Caco-2 (cell line): ENCODE results near the gene MYBBP1A. TPM values are rescaled to one million over a fixed set of nuclear protein-coding genes. Genes with fewer than 3 reads are reported as not detected.
A peak's percentile ranks its signal among the peaks of the same experiment; 100 is the strongest.

Source experiments
- BruUV-seq: library from RNA; stranded (reverse); fragments of 400-500 nt; replicated peaks from 2 replicates; lab custom pipeline; 2021; lab: Mats Ljungman, UMichigan
- CTCF ChIA-PET: fragments of 300-600 bp; sonication (Branson Sonifier 250); formaldehyde crosslinking; loops from one replicate; lab custom pipeline; 2022; ENCODE audit warnings: antibody characterized with exemption; lab: Charles Lee
- POLR2A ChIA-PET: fragments of 300-600 bp; sonication (Branson Sonifier 250); formaldehyde crosslinking; loops from one replicate; lab custom pipeline; 2022; ENCODE audit warnings: antibody characterized with exemption; lab: Charles Lee
- DNase-seq, 2 experiments: peaks; one replicate each; pipeline versions ENCODE4 v3.0.0 to v3.0.0-alpha.2; 2020 to 2022
- H3K27me3 ChIP-seq: replicated peaks from 2 replicates; pipeline ENCODE4 v1.6.0; 2011; ENCODE audit warnings: low read length; ENCODE audit not compliant: control insufficient read depth, insufficient read depth
- H3K36me3 ChIP-seq: 2 replicates; pipeline ENCODE4 v1.5.1; 2011; ENCODE audit warnings: low read length; ENCODE audit not compliant: control insufficient read depth, insufficient read depth
- H3K4me1 ChIP-seq: fragments of 250-450 bp; sonication (Bioruptor Pico); 2 replicates; pipeline ENCODE4 v1.5.1; 2020; ENCODE audit warnings: mild to moderate bottlenecking
- H3K4me3 ChIP-seq: 2 replicates; pipeline ENCODE4 v1.5.1; 2011; ENCODE audit warnings: low read depth, mild to moderate bottlenecking, control low read depth, low read length
- H3K9me3 ChIP-seq: fragments of 250-450 bp; sonication (Bioruptor Pico); 2 replicates; pipeline ENCODE4 v1.5.1; 2020; ENCODE audit warnings: mild to moderate bottlenecking, moderate library complexity
- H3K27ac Mint-ChIP-seq: one replicate; pipeline ENCODE4 v1.8.0; 2022; ENCODE audit warnings: mixed read lengths; ENCODE audit not compliant: unreplicated experiment
- H3K27me3 Mint-ChIP-seq: one replicate; pipeline ENCODE4 v1.8.0; 2022; ENCODE audit warnings: mixed read lengths; ENCODE audit not compliant: insufficient read depth, unreplicated experiment
- H3K36me3 Mint-ChIP-seq: one replicate; pipeline ENCODE4 v1.8.0; 2022; ENCODE audit warnings: mild to moderate bottlenecking, mixed read lengths; ENCODE audit not compliant: insufficient read depth, unreplicated experiment
- H3K4me1 Mint-ChIP-seq: one replicate; pipeline ENCODE4 v1.8.0; 2022; ENCODE audit warnings: low read depth, mixed read lengths; ENCODE audit not compliant: unreplicated experiment
- H3K4me3 Mint-ChIP-seq: one replicate; pipeline ENCODE4 v1.8.0; 2022; ENCODE audit warnings: mild to moderate bottlenecking, moderate library complexity, mixed read lengths; ENCODE audit not compliant: unreplicated experiment
- H3K9me3 Mint-ChIP-seq: one replicate; pipeline ENCODE4 v1.8.0; 2022; ENCODE audit warnings: mixed read lengths; ENCODE audit not compliant: unreplicated experiment
- intact Hi-C: fragments of 100-400 bp; cut with micrococcal nuclease; formaldehyde crosslinking; loops from one replicate; pipeline ENCODE4 v1.10.0; 2022; ENCODE audit not compliant: unreplicated experiment
- total RNA-seq: library from RNA; stranded (reverse); gene quantifications from 2 replicates; pipeline ENCODE4 v1.2.3, GENCODE V29; 2022
- TF ChIP-seq, protein P1 (sequence below), 2 experiments: fragments of 200-600 bp in 1 of 2; IDR thresholded peaks; 1 replicate in 1 of 2; 2 replicates in 1 of 2; pipeline versions ENCODE4 v1.5.1 to v1.8.0; 2011 to 2022; ENCODE audit warnings: antibody characterized with exemption in 1 of 2, control low read depth in 1 of 2, inconsistent platforms in 1 of 2, low read depth in 1 of 2, low read length in 1 of 2, mild to moderate bottlenecking in 1 of 2, moderate library complexity in 1 of 2; ENCODE audit not compliant: insufficient read depth in 1 of 2, severe bottlenecking in 1 of 2, unreplicated experiment in 1 of 2

The MYBBP1A gene
- total RNA-seq, 1 experiment from 2014 or later: 44.5 TPM

DNA sequence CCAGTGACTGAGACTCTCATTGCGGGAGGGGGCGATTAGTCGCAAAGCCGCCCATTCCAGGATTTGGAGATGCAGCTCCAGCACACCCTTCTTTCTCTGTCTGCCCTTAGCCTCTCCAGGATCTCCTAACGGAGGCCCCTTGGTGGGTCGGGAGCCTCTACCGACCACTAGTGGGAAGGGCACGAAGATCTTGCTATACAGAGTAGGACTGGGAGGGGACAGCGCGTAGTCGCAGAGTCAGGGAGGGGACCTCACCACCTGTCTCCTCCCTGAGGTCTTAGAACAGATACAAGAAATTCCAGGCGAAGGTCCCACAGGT lies 28.6 kb upstream of the MYBBP1A start:
- peaks cover 13% of the 10 kb centered on the region for H3K36me3 Mint-ChIP-seq
- TSS peak; percentile 53 for BruUV-seq
- H3K4me1 Mint-ChIP-seq: peaks cover 12% of the 10 kb centered on the region
- Histone ChIP-seq H3K4me3 (peak overlapping the region; percentile 71), H3K36me3 (no peaks in the 10 kb centered on the region), H3K27me3 (no peaks in the 10 kb centered on the region), H3K9me3 (no peaks in the 10 kb centered on the region), H3K4me1 (peaks cover 19% of the 10 kb centered on the region; the same call in 1 of the 2 replicates)
- ChIA-PET CTCF (interaction anchor here (1.7 to 2.1 kb wide), 2 partner anchors 17 to 26 kb away, joined by 11 to 14 read pairs; no protein-coding TSS in a partner anchor), POLR2A (interaction anchor here (0.6 to 2.0 kb wide), 4 partner anchors 10 to 857 kb away, joined by 3 to 19 read pairs (median 6); no protein-coding TSS in a partner anchor)
- H3K27ac Mint-ChIP-seq: peak overlapping the region; percentile 75
- H3K27me3 Mint-ChIP-seq: no peaks in the 10 kb centered on the region
- H3K9me3 Mint-ChIP-seq: no peaks in the 10 kb centered on the region
- peak; percentile 76 to 77 for DNase-seq
- TF ChIP-seq, protein P1, sequence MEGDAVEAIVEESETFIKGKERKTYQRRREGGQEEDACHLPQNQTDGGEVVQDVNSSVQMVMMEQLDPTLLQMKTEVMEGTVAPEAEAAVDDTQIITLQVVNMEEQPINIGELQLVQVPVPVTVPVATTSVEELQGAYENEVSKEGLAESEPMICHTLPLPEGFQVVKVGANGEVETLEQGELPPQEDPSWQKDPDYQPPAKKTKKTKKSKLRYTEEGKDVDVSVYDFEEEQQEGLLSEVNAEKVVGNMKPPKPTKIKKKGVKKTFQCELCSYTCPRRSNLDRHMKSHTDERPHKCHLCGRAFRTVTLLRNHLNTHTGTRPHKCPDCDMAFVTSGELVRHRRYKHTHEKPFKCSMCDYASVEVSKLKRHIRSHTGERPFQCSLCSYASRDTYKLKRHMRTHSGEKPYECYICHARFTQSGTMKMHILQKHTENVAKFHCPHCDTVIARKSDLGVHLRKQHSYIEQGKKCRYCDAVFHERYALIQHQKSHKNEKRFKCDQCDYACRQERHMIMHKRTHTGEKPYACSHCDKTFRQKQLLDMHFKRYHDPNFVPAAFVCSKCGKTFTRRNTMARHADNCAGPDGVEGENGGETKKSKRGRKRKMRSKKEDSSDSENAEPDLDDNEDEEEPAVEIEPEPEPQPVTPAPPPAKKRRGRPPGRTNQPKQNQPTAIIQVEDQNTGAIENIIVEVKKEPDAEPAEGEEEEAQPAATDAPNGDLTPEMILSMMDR (IDR thresholded peaks at IDR 0.05; ENCODE audit: insufficient read depth in 1 of 2, low read depth in 1 of 2, low read length in 1 of 2, severe bottlenecking in 1 of 2, unreplicated experiment in 1 of 2): peak; percentile 26 to 45
- H3K4me3 Mint-ChIP-seq: peak overlapping the region; percentile 84
- intact Hi-C loops: loop anchor here (2.0 kb wide), 1 partner anchor 17 kb away; no protein-coding TSS in a partner anchor

DNA sequence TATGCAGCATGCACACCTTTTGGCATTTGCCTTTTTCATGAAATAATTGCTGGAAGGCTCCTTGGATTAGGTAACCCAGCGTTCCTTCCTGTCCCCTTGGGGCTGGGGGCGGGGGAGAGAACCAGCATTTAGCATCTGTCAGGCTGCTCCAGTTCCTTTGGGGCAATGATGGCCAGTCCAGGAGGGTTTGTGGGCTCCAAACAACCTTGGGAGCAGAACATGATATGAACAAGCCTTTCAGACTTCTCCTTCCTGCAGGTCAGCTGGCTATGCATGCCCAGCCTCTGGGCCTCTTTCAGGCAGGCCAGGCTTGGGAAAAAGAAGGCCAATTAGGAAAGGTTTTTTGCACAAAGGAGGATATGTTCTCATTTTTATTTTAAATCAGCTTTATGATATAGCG lies 28.0 kb upstream of the MYBBP1A start:
- Mint-ChIP-seq H3K4me3 (peak overlapping the region; percentile 84), H3K4me1 (peaks cover 12% of the 10 kb centered on the region), H3K9me3 (no peaks in the 10 kb centered on the region), H3K27me3 (no peaks in the 10 kb centered on the region), H3K27ac (no peak overlapping the region), H3K36me3 (peaks cover 13% of the 10 kb centered on the region)
- Histone ChIP-seq H3K36me3 (no peaks in the 10 kb centered on the region), H3K9me3 (no peaks in the 10 kb centered on the region), H3K4me3 (peak overlapping the region; percentile 71; the same call in 1 of the 2 replicates), H3K27me3 (no peaks in the 10 kb centered on the region), H3K4me1 (peaks cover 14% of the 10 kb centered on the region; the same call in 1 of the 2 replicates)
- ChIA-PET POLR2A (interaction anchor here (2.0 kb wide), 1 partner anchor 27 kb away, joined by 19 read pairs; no protein-coding TSS in a partner anchor), CTCF (interaction anchor here (1.7 to 2.1 kb wide), 2 partner anchors 16 to 27 kb away, joined by 11 to 14 read pairs; no protein-coding TSS in a partner anchor)
- BruUV-seq: no TSS peak
- DNase-seq: no peak
- intact Hi-C loops: no loop called here
- TF ChIP-seq, protein P1 (IDR thresholded peaks at IDR 0.05; ENCODE audit: insufficient read depth in 1 of 2, low read depth in 1 of 2, low read length in 1 of 2, severe bottlenecking in 1 of 2, unreplicated experiment in 1 of 2): no peak

DNA sequence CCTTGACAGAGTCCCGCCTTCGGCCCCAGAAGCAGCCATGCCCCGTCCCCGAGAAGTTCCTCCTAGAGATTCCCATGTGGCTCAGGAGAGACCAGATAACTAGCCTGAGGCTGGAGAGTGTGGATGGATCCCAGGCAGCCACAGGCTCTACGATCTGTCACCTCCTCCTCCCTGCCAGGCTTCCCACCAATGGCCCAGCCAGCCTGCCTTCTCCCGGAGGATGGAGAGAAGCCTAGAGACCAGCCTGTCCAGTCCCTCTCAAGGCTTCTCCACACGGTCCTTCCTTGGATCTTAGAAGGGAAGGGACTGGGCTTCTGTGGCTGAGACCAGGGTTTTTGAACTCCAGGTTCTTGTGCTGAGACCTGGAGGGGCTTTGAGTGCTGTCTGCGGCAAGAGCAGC lies 27.5 kb upstream of the MYBBP1A start:
- peaks cover 13% of the 10 kb centered on the region for H3K36me3 Mint-ChIP-seq
- Histone ChIP-seq H3K4me1 (0 out of 2 replicates have a peak, but pooled peaks cover 9% of the 10 kb centered on the region), H3K27me3 (no peaks in the 10 kb centered on the region), H3K36me3 (no peaks in the 10 kb centered on the region), H3K9me3 (no peaks in the 10 kb centered on the region), H3K4me3 (no peak overlapping the region)
- no TSS peak for BruUV-seq
- no peaks in the 10 kb centered on the region for H3K9me3 Mint-ChIP-seq
- H3K4me1 Mint-ChIP-seq: peaks cover 12% of the 10 kb centered on the region
- TF ChIP-seq, protein P1 (IDR thresholded peaks at IDR 0.05; ENCODE audit: insufficient read depth in 1 of 2, low read depth in 1 of 2, low read length in 1 of 2, severe bottlenecking in 1 of 2, unreplicated experiment in 1 of 2): no peak
- ChIA-PET POLR2A (no interaction called here), CTCF (interaction anchor here (2.1 kb wide), 1 partner anchor 28 kb away, joined by 14 read pairs; no protein-coding TSS in a partner anchor)
- intact Hi-C loops: no loop called here
- H3K27ac Mint-ChIP-seq: no peak overlapping the region
- H3K27me3 Mint-ChIP-seq: no peaks in the 10 kb centered on the region
- no peak for DNase-seq
- H3K4me3 Mint-ChIP-seq: no peak overlapping the region
